ENCODE measurements around the gene QSOX2.
A peak's percentile ranks its signal among the peaks of the same experiment; 100 is the strongest.

QSOX2 gene

DNA sequence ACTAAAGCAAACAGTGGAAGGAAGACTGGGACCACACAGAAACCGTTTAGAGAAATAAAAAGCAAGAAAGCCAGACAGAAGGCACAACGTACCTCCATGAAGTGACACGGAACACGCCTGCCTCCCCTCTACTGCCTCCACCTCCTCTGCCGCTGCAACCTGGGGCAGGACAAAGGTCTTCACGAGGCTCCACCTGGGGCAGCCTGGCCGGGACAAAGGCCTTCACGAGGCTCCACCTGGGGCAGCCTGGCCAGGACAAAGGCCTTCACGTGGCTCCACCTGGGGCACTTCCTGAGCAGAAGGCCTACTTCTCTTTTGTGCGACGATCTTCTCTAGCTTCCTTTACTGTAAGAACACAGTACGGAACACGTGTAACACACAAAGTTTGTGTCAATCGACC is 11.7 kb downstream of the QSOX2 start:
- DNase-seq: no peak

DNA sequence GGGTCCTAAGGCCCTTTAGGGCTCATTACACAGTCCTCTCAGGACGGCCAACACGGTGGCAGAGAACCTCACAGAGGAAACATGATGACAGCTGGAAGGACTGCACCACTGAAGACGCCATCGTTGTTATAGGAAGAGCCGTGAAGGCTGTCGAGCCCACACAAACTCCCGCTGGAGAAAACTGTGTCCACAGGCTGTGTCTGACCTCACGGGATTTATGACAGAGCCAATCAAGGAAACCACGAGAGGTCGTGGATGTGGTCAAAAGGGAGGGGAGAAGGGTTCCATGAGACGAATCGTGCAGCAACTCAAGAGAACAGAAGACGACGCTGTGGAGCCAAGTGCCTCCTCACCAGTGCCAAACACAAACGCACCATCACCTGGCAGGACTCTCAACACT is 12.2 kb downstream of the QSOX2 start:
- DNase-seq: no peak

DNA sequence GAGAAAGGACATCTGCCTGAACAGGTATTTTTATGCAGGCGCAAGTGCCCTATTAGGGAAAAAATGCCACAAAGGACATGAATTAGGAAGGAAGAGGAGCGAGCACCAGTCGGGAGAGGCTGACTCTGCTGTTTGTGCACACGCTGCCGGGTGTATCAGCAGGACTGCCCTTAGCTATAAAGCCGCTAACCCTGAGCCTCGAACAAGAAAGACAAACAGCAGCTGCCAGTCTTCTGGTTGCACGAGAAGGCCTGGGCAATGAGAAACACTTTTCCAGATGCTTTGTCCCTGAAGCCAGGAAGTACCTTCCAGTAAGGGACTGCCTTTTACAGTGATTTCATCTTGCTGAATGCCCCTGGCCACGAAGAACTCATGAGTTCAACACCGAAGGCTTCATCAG is 12.6 kb downstream of the QSOX2 start:
- DNase-seq: no peak

DNA sequence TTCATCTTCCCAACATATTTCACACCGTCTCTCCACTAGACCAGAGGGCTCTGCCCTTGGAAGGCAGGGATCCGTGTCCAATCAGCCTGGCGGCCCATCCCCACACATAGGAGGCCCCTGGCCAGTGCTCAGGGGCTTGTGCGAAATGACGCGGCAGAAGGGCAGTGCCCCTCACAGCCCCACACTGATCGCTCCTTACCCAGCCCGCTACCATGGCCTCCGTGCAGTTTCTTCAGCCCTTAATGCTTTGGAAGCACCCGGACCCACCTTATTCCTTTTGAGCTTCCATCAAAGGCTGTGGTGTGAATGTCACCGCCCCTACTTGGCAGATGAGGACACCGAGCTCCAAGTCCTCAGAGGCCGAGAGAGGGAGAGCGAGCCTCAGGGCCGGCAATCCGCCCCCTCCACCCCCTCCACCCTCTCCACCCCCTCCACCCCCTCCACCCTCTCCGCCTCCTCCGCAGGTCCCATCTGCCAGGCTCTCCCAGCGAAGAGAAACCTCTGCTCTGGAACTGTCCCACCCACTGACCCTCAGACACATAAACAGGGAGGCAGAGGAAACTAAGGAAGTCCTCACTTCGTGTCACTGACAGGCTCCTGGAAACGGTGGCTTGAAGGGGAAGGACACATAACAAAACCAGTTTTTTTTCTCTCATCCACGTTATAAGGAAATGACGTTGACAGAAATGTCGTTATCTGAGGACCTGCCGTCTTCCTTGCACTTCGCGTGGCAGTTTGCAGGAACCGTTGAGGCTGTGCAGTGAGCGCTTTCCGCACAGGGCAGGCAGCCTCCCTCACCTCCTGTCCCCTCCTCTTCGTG is 13.9 kb downstream of the QSOX2 start:
- no peak for DNase-seq

DNA sequence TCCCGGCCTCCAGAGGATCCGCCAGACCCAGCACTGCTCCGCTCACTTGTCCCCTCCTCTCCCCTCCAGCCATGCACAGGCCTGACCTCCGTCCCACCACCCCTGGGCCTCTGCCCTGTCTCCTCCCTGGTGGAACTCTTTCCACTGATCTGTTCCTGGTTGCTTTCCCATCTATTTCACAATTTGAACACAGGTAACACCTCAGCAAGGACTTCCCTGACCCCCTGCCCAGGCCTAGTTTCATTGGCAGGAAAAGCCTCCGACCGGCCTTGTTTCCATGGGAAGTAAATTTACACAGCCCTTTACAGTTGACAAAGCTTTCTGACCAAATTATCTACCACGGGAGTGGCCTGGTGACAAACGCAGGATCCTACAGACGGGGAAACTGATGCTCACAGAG is 14.8 kb downstream of the QSOX2 start:
- no peak for DNase-seq

DNA sequence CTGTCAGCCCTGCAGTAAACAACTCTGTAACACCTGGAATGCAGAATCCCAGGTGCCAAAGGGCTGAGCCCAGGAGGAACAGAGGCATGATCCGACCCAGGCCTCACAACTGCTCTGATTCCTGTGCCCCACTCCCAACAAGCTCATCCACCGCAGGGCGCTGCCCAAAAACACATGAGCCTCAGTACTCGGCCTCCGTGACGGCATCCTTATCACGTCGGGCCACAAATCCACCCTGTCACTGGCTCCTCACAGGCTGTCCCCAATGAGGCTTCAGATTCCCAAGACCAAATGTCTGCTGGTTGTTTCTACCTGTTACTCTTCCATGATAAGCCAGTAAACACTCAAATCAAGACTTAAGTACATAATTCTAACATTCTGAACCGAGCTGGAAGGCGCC is 15.2 kb downstream of the QSOX2 start:
- DNase-seq: no peak

DNA sequence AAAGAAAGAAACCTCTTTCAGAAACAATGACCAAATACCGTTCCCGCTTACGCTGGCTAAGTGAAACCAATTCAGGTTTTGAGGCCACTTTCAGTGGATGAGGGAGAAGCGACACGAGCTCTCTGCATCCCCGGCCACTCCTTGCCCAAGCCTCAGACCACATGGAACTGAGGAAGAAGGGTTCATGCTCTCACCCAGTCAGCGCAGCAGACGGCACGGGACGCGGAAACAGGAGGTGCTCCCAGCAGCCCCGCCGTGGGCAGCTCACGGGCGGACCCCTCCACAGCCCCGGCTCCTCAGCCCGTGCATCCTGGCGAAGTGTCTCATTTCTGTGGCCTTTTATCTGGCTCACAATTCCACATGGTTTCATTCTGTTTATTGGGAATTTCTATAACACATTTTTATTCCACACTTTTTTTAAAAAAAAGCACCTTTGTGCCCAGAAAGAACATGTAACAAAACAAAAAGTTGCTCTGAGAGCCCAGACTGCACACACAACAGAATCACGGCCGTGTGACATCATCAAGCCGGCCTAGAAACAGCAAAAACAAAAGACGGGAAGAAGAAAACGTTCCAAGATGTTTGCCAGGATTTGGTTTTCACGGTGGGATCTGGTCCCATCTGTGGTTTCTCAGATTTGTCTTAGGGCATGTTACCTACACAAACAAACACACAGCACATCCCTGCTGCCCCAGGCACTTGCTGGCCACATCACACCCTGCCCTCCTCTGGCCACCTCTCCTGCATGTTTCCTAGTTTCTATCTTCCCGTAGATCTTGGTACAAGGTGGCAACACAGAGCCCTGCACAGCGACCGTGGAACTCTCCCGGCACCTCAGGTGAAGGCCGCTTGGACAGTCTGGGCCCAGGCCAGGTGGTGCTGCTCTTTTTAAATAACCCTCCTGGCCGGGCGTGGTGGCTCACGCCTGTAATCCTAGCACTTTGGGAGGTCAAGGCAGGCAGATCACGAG is 16.2 kb downstream of the QSOX2 start:
- DNase-seq: no peak

DNA sequence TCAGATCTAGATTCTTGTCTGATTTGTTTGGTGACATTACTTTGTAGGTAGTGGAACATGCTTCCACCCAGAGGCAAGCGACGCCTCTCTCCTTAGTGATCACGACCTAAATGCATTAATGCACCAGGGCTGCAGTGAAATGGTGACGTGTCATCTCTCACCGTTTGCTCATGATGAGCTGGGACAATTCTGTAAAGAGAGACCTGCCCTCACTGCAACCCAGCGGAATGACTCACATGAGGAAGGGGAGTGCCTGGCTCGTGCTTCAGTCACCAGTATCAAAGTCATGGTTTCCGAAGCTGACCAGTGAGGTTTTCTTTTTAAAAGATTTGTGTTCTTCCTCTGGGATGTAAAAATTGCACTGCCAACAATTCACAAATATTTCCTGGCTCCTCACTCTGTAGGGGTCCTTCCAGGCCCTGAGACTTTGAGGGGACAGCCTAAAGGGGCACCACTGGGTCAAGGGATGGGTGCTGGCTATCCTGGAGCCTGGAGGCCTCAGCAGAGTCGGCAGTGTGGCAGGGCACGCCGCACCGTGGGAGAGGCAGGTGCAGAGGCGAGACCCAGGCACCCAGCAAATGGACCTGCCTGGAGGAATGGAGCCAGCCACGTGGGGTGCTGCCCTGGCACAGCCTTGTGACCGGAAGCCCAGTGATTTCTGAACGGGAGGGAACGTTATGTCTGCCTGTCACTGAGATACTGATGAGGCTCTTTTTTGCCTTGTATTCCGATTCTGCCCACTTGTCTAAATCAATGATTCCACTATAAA is 17.3 kb downstream of the QSOX2 start:
- DNase-seq: peak; percentile 74

DNA sequence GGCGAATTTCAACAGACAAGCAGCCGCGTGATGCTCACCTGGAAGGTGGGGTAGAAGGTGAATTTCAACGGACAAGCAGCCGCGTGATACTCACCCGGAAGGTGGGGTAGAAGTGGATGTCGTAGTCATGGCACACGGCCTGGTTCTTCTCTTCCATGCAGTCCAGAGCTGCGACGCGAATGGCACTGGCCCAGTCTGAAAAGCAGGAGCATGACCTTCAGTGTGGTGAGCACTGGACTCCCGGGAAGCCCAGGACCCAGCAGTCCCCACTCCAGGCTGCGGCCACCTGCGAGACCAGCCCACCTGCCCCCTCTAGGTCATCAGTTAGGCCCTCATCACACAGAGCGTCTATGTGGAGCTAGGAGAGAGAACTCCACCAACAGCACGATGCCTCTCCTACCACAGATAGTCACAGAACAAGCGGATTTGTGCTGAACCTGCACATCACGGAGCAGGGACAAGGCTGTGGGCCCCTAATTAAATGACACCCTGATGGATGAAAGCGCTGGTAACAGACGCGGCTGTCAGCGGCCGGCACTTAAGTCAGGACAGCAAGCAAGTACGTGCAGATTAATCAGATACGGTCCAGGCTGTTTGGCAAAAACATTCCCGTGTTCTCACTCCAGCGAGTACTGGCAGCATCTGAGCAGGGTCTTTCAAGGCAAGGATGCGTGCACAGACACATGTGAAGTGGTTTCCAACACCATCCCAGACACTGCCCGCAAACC is 18.8 kb downstream of the QSOX2 start:
- no peak for DNase-seq

DNA sequence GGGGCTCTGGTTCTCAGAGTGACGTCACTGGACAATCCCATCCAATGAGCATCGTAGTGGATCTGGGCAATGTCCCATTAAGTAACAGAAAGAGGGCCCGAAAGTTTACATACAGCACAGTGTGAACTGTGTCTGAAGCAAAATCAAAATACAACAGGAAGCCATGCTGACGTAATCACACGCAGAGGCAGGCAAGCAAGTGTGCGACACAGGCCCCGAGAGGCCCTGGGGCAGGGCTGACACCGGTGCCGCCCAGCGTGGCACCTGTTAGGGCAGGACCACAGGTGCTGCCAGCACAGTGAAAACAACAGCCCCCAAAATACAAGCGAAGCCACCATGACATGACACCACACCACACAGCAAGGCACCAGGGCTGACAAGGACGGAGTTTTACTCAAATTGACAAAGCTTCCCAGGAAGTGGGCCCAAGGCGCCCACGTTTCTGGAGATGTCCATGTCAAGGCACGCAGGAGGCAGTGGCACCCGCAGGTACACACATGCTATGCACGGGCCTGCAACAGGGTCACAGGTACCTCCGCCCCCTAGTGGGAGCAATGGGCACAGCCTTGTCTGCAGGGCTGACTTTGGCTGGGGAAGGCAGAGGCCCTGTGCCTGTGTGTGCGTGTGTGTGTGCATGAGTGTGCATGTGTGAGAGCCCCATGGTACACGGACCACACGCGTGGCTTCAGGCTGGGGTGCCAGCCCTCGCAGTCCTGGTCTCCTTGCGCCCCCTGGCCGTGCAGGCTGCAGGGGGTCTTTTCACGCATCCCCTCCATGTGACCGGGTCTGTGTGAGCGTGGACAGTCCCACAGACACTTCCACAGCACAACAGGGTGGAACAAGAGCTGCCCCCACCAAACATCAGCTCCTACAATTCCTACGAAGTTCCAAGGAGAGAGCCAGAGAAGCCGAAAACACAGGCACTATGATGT is 19.6 kb downstream of the QSOX2 start:
- DNase-seq: peak; percentile 32

DNA sequence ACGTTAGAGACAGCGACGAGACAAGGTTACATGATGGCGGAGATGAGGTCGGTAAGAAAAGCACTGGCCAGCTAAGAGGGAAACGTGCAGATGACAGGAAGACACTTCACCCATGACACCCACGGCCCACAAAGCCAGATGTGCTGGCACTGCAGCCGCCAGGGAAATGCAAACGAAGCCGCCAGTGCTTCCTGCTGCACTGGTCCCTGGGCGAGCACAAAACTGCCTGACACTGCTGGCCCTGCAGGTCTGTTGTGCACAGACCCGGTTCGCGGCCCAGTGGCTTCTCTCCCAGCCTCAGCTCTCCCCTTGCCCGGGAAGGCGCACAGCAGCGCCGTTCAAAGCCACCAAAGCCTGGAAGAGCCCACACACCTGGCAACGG is 20.3 kb downstream of the QSOX2 start:
- DNase-seq: no peak

DNA sequence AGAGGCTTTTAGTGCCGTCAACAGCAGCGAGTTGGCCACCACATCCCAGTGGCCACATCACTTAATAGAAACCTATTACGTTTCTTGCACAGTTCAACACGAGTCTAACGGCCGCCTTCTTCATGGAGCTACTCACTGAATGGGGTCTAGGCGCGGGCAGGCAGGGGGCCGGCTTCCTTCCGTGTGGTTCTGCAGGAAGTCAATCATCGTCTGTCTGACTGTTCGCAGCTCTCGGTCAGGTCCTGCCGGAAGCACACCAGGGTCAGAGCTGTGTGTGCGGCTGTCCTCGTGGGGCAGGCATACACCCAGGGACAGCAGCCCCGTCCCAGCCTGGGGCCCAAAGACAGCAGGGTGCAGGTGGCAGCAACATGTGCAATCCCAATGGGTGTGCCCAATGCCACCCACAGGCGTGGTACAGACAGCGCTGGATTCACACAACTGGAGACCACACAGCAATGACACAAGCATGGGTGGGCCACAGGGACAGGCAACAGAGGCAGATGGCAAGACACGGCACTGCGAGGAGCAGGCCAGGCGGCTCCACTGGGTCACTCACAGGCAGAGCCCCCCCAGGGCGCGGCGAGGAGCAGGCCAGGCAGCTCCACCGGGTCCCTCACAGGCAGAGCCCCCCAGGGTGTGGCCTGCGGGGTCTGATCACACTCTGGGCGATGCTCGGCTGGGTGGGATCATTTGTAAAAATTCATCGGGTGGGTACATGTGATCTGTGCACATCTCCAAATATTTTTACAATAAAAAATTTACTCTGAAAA is 21.6 kb downstream of the QSOX2 start:
- no peak for DNase-seq

DNA sequence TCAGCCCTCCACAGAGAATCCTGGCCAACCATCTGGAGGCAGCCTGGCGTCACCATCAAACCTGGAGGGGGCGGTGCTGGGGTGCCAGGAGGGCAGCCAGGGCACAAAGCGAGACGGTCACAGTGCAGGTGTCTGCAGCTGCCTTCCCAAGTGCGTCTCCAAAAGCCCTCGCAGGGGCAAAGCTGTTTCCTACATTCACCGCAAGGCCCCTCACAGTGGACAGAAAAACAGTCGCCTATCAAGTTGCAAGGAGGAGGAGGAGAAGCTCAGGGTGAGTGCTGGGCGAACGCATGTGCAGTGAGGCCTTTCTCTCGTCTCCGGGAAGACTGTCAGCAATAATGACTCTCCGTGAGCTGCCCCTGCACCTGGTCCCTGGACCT is 22.7 kb downstream of the QSOX2 start:
- DNase-seq: no peak

DNA sequence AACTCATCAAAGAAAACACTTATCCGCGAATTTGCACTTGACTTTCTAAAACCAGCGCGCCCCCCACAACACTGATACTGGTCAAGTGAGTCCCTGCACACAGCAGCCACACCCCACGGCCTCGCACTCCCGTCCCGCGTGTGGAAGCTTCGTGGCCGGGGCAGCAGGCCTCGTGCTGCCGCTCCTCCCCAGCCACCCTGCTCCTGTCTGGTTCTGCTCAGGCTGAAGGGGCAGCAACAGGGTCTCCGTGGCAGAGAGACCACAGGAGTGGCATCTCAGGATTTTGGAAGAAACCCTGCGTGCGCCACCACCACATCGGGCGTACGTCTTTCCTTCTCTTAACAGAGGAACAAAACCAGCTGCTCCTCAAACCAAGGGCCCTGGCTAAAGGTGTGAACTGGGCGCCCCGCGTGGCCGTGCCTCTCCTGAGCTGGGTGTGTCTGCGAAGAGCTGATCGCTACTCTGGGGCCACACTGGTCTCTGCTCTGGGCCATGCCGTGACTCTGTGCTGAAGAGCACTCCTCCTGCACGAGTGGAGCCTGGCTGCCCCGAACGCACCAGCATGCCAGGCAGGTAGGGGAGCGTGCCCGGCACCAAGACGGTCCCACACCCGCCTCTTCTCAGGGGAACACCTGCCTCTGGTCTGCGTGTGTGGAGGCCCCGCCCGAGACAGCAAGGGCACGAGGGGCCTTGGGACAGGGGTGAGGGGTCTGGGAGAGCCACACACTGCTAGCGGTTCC is 23.3 kb downstream of the QSOX2 start:
- no peak for DNase-seq

DNA sequence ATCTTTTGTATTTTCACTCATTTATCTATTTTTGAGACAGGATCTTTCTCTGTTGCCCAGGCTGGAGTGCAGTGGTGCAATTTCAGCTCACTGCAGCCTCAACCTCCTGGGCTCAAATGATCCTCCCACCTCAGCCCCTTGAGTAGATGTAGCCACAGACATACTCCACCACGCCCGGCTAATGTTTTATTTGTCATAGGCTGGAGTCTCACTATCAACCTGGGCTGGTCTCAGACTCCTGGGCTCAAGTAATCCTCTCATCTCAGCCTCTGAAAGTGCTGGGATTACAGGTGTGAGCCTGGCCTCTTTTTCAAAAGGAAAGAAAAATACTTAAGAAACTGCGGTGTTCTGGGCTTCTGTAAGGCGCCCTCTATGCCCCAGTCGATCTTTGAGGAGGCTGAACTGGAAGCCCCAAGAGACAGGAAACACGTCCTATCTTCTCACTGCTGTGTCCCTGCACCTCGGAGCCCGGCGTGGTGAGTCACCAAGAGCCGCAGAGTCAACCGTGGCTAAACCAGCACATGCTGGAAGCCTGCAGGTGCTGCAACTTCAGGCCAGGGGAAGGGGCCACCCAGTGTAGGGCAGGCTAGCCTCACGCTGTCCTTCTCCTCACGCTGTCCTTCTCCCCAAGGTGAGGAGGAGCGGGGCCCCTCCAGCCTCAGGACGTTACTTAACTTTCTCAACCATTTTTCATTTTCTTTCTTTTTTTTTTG is 25.4 kb downstream of the QSOX2 start:
- peak; percentile 38 for DNase-seq

DNA sequence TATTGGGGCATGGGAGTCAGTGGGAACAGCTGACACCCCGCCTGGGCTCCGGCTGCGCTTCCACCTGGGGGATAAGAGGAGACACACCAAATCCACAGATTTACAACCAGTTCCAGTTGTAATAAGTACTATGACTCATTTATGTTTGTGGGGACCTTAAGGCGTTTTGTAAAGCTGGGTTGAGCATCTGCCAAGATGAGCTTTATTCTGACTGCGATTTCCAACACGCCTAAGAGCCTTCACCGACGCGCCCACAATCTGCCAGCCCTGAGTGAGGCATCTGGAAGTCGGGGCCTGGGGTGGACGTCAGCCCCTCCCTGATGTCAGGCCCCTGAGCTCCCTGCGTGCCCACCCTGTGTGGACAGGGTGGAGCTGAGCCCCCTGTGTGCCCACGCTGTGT is 26.3 kb downstream of the QSOX2 start:
- DNase-seq: peak; percentile 21

DNA sequence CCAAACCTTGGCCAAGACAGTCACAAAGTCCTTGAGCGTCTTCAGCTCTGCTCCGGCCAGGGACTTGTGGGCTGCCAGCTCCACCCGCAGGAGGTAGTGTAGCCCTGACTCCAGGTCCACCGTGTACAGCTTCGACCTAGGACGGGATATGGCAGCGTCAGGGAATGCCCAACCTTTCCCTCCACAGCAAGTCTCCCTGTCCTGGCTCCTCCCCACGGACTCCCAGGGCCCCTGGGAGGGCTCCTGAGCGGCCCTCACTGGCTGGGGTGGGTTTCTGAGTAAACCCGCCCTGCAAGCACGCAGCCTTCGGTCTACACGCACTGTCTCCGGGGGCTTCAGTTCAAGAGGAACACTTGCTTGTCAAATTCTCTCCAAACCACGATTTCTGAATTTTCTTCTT is 26.9 kb downstream of the QSOX2 start:
- DNase-seq: no peak

DNA sequence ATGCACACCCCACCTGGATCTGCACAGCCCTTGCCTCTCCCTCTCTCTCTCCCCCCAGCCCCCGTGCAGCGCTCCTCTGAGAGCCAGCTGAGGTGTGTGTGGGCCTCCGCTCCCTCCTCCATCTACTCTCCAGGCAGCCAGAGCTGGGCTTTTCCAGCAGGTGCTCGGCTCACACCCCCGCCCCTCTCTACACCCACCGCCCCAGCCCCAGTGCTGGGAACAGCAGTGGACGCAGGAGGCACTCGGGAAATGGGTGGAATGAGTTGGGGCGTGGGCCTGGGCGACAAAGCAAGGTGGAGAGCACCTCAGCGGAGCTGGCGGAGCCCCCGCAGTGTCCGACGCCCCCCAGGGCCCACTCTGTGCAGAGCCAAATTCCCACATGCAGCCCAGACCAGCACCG is 27.3 kb downstream of the QSOX2 start:
- no peak for DNase-seq

DNA sequence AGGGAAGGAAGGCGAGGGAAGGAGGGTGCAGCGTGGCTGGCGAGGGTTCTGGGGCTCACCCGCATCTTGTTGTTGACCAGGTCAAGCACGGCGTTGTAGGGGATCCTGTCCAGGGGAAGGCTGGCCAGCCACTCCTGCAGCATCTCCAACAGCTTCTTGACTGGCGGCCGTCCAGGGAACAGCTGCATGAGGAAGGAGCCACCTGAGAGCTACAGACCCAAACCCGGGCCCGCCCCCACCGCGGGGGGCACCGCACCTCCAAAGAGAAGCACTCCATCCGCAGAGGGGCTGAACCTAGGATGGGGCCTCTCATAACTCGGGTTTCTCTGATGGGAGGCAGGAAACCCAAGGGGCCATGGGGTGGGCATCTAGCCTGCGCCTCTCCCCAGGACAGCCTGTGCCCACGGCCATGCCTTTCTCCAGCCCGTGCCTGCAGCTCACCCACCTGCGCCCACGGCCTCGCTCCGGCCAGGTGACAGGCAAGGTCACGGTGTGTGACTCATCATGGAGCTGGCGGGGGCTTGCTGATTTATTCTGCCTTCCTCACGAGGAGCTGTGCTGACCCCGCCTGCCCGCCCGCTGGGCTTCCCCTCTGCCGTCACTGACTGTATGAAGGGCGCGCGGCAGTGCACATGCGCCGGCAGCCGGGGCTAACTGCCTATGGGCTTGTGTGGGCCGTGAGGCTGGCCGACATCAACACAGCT is 28.9 kb downstream of the QSOX2 start:
- no peak for DNase-seq

Measured in HCEC 1CT (cell line).